Osteoblast (primary cell): ENCODE measurements around the gene BAZ2B. TPM values are rescaled to one million over a fixed set of nuclear protein-coding genes. Genes with fewer than 3 reads are reported as not detected.

Source experiments
- DNase-seq: peaks from one replicate; pipeline ENCODE4 v3.0.0; 2011; ENCODE audit warnings: low spot score, mixed read lengths; ENCODE audit not compliant: insufficient read length; ENCODE audit errors: missing footprints
- H2AFZ ChIP-seq: 2 replicates; pipeline ENCODE4 v1.6.0; 2011; ENCODE audit warnings: mild to moderate bottlenecking, low read length
- H3K27ac ChIP-seq: 2 replicates; pipeline ENCODE4 v1.5.1; 2011; ENCODE audit warnings: mild to moderate bottlenecking, low read depth, low read length, moderate library complexity
- H3K27me3 ChIP-seq: 2 replicates; pipeline ENCODE4 v1.6.0; 2012; ENCODE audit warnings: mild to moderate bottlenecking, control low read depth, inconsistent platforms, low read length, moderate library complexity; ENCODE audit not compliant: insufficient read depth
- H3K36me3 ChIP-seq: 2 replicates; pipeline ENCODE4 v1.5.1; 2011; ENCODE audit warnings: mild to moderate bottlenecking, low read length, control low read depth, moderate library complexity; ENCODE audit not compliant: insufficient read depth
- H3K4me1 ChIP-seq: 2 replicates; pipeline ENCODE4 v1.5.1; 2011; ENCODE audit warnings: mild to moderate bottlenecking, low read length, control low read depth, moderate library complexity; ENCODE audit not compliant: insufficient read depth
- H3K4me2 ChIP-seq: 2 replicates; pipeline ENCODE4 v1.6.0; 2011; ENCODE audit warnings: mild to moderate bottlenecking, low read length; ENCODE audit not compliant: insufficient read depth
- H3K4me3 ChIP-seq: fragments of 200-600 bp; sonication (generic); 3 replicates; pipeline ENCODE4 v1.5.1; 2012; ENCODE audit warnings: mild to moderate bottlenecking, low read length, inconsistent platforms; ENCODE audit not compliant: insufficient read depth
- H3K79me2 ChIP-seq: 2 replicates; pipeline ENCODE4 v1.6.0; 2012; ENCODE audit warnings: mild to moderate bottlenecking, low read length, control low read depth, inconsistent platforms; ENCODE audit not compliant: insufficient read depth
- H3K9me3 ChIP-seq: 2 replicates; pipeline ENCODE4 v1.5.1; 2011; ENCODE audit warnings: low read depth, low read length, control low read depth
- H4K20me1 ChIP-seq: 2 replicates; pipeline ENCODE4 v1.6.0; 2012; ENCODE audit warnings: mild to moderate bottlenecking, low read length, control low read depth; ENCODE audit not compliant: insufficient read depth
- CTCF ChIP-seq: IDR thresholded peaks from 2 replicates; pipeline ENCODE4 v1.5.1; 2011; ENCODE audit warnings: mild to moderate bottlenecking, low read depth, low read length, moderate library complexity; ENCODE audit errors: extremely low read depth
- total RNA-seq: library from RNA; depleted of rRNA; stranded (reverse); fragments of >200 nt; gene quantifications from 2 replicates; pipeline ENCODE4 v1.2.3, GENCODE V29; 2012

Gene BAZ2B
- total RNA-seq, 1 donor: 59.4 TPM

DNA sequence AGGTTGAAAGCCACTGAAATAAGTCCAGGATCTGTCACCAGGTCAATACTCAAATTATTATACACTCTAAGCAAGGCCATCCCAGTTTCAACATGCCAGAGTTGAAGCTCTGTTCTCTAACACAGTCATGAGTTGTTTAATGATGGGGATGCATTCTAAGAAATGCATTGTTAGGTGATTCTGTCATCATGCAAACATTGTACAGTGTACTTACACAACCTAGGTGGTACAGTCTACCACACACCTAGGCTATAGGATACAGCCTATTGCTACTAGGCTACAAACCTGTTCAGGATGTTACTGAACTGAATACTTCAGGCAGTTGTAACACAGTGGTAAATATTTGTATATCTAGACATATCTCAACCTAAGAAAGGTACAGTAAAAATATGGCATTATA is 162.2 kb downstream of the BAZ2B start:
- Histone ChIP-seq H3K79me2 (no peaks in the 10 kb centered on the region), H2AFZ (no peak overlapping the region), H3K27me3 (no peaks in the 10 kb centered on the region), H3K4me3 (no peak overlapping the region), H3K9me3 (no peaks in the 10 kb centered on the region), H3K4me1 (no peaks in the 10 kb centered on the region), H4K20me1 (no peaks in the 10 kb centered on the region), H3K4me2 (no peak overlapping the region), H3K36me3 (no peaks in the 10 kb centered on the region), H3K27ac (no peak overlapping the region)
- TF ChIP-seq CTCF: no peak
- DNase-seq: no peak

GRCh38 chr2:159450180-159450579 is 166.2 kb downstream of the BAZ2B start:
- Histone ChIP-seq H3K36me3 (peaks cover 4% of the 10 kb centered on the region), H3K79me2 (no peaks in the 10 kb centered on the region), H3K27ac (no peak overlapping the region), H2AFZ (no peak overlapping the region), H3K4me3 (no peak overlapping the region), H3K4me1 (no peaks in the 10 kb centered on the region), H3K27me3 (no peaks in the 10 kb centered on the region), H3K4me2 (no peak overlapping the region), H3K9me3 (no peaks in the 10 kb centered on the region), H4K20me1 (no peaks in the 10 kb centered on the region)
- no peak for TF ChIP-seq CTCF
- no peak for DNase-seq

GRCh38 chr2:159449504-159450124 is 166.7 kb downstream of the BAZ2B start:
- no peak for DNase-seq
- no peaks in the 10 kb centered on the region for H3K9me3 ChIP-seq
- H3K4me2 ChIP-seq: no peak overlapping the region
- no peaks in the 10 kb centered on the region for H3K27me3 ChIP-seq
- no peak for TF ChIP-seq CTCF
- H2AFZ ChIP-seq: no peak overlapping the region
- H3K4me3 ChIP-seq: no peak overlapping the region
- peaks cover 9% of the 10 kb centered on the region for H3K36me3 ChIP-seq
- H3K79me2 ChIP-seq: no peaks in the 10 kb centered on the region
- H4K20me1 ChIP-seq: no peaks in the 10 kb centered on the region
- H3K4me1 ChIP-seq: no peaks in the 10 kb centered on the region
- H3K27ac ChIP-seq: no peak overlapping the region

DNA sequence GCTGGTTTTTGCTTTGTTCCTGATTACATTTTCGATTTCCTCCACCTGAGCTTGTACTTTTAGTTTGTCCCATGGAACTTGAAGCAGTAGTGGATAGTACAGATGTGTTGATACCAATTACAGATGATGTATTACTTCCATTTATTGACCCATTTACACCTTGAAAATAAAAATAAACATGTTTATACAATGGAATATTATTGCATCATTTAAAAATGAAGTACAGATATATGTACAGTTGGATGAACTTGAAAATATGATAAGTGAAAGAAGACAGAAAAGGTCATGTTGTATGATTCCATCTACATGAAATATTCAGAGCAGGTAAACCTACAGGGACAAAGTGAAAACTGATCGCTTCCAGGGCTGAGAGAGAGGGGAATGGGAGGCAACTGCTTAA is 169.5 kb downstream of the BAZ2B start:
- Histone ChIP-seq H3K36me3 (peaks cover 11% of the 10 kb centered on the region), H2AFZ (no peak overlapping the region), H3K27ac (no peak overlapping the region), H3K4me2 (no peak overlapping the region), H3K9me3 (no peaks in the 10 kb centered on the region), H3K27me3 (no peaks in the 10 kb centered on the region), H4K20me1 (no peaks in the 10 kb centered on the region), H3K79me2 (no peaks in the 10 kb centered on the region), H3K4me3 (no peak overlapping the region), H3K4me1 (no peaks in the 10 kb centered on the region)
- DNase-seq: no peak
- no peak for TF ChIP-seq CTCF
